Measurements from ENCODE around the gene VGLL1. TPM values are rescaled to one million over a fixed set of nuclear protein-coding genes. Genes with fewer than 3 reads are reported as not detected.

VGLL1 gene
- total RNA-seq, 2 donors from 2014 or later = not detected

GRCh38 chrX:136597356-136597755, 65.3 kb downstream of the VGLL1 start:
- TF ChIP-seq CTCF (IDR thresholded peaks at IDR 0.05) = no peak
- no peaks in the 10 kb centered on the region for H3K9me3 ChIP-seq
- DNase-seq (ENCODE audit: low spot score) = no peak

DNA sequence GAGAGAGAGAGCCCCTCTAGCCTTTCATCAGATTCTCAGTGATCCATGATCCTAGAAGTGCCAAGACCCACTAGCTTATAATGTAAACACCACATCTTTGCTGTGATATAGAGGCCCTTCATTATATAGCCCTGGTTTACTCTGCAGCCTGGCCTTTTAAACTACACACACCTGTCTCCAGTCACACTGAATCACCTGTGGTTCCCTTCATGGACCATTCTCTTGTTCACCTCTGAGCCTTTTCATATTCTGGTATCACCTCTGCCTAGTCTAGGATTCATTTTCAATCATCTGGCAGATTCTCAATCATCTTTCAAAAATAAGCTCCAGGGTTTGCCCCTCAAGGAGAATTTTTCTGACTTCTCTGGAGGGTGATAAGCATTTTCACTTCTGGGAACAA, 65.9 kb downstream of the VGLL1 start:
- no peak for TF ChIP-seq CTCF (IDR thresholded peaks at IDR 0.05)
- H3K27me3 ChIP-seq (replicated peaks; ENCODE audit: insufficient read depth) = no peaks in the 10 kb centered on the region
- H3K27ac ChIP-seq = no peak overlapping the region
- no peaks in the 10 kb centered on the region for H3K4me1 ChIP-seq (ENCODE audit: control insufficient read depth in 1 of 2, low read depth in 2 of 2)
- ATAC-seq (ENCODE audit: insufficient number of reproducible peaks, low FRiP score, low read depth) (no peak), DNase-seq (ENCODE audit: low spot score) (no peak)
- no peaks in the 10 kb centered on the region for H3K9me3 ChIP-seq
- H3K4me3 ChIP-seq = no peak overlapping the region
- no peaks in the 10 kb centered on the region for H3K36me3 ChIP-seq

More at GRCh38 chrX:136597356-136597755, 65.3 kb downstream of the VGLL1 start:
- H3K27me3 ChIP-seq (replicated peaks; ENCODE audit: insufficient read depth) = no peaks in the 10 kb centered on the region
- no peaks in the 10 kb centered on the region for H3K4me1 ChIP-seq (ENCODE audit: control insufficient read depth in 1 of 2, low read depth in 2 of 2)
- H3K36me3 ChIP-seq = no peaks in the 10 kb centered on the region
- H3K27ac ChIP-seq = no peak overlapping the region
- no peak for ATAC-seq (ENCODE audit: insufficient number of reproducible peaks, low FRiP score, low read depth)
- H3K4me3 ChIP-seq = no peak overlapping the region

GRCh38 chrX:136598631-136599030, 66.6 kb downstream of the VGLL1 start:
- ATAC-seq (ENCODE audit: insufficient number of reproducible peaks, low FRiP score, low read depth) (no peak), DNase-seq (ENCODE audit: low spot score) (no peak)
- TF ChIP-seq CTCF (IDR thresholded peaks at IDR 0.05) = no peak

GRCh38 chrX:136600059-136600458, 68.0 kb downstream of the VGLL1 start:
- H3K27ac ChIP-seq = no peak overlapping the region
- H3K4me3 ChIP-seq = no peak overlapping the region
- H3K27me3 ChIP-seq (replicated peaks; ENCODE audit: insufficient read depth) = no peaks in the 10 kb centered on the region
- ATAC-seq (ENCODE audit: insufficient number of reproducible peaks, low FRiP score, low read depth) (no peak), DNase-seq (ENCODE audit: low spot score) (no peak)
- H3K36me3 ChIP-seq = no peaks in the 10 kb centered on the region
- H3K9me3 ChIP-seq = no peaks in the 10 kb centered on the region
- no peaks in the 10 kb centered on the region for H3K4me1 ChIP-seq (ENCODE audit: control insufficient read depth in 1 of 2, low read depth in 2 of 2)
- no peak for TF ChIP-seq CTCF (IDR thresholded peaks at IDR 0.05)

More at GRCh38 chrX:136598631-136599030, 66.6 kb downstream of the VGLL1 start:
- Histone ChIP-seq H3K4me3 (no peak overlapping the region), H3K27ac (no peak overlapping the region), H3K36me3 (no peaks in the 10 kb centered on the region), H3K9me3 (no peaks in the 10 kb centered on the region), H3K27me3 (replicated peaks; ENCODE audit: insufficient read depth) (no peaks in the 10 kb centered on the region), H3K4me1 (ENCODE audit: control insufficient read depth in 1 of 2, low read depth in 2 of 2) (no peaks in the 10 kb centered on the region)

Other genes starting within 250 kb of the VGLL1 start
- gene ADGRG4, start 231.3 kb upstream of the VGLL1 start, total RNA-seq = under 1 TPM; 0.14 to 0.41 TPM
- not detected for gene BRS3, start 44.3 kb upstream of the VGLL1 start, total RNA-seq
- gene HTATSF1, start 34.6 kb upstream of the VGLL1 start, total RNA-seq = 10 to 100 TPM; 47.2 to 59.3 TPM
- under 1 TPM in 1 of 2 donors, not detected in 1; 0.42 TPM for gene CD40LG, start 115.9 kb downstream of the VGLL1 start, total RNA-seq
- 10 to 100 TPM; 25.7 to 34.8 TPM for gene ARHGEF6, start 248.7 kb downstream of the VGLL1 start, total RNA-seq

Measured in thoracic aorta (tissue), 2 donors.